Activated CD8-positive, alpha-beta memory T cell treated with anti-CD3 and anti-CD28 coated beads, Interleukin-2, amount 50 U/mL, for 1 hour (primary cell): Measurements from ENCODE around the gene PCDHA1.

Experiments used
- DNase-seq: peaks from one replicate; pipeline ENCODE4 v3.0.0-alpha.2; 2020; ENCODE audit errors: extremely low read depth

The PCDHA1 gene

GRCh38 chr5:140923601-140924000 lies 137.7 kb downstream of the PCDHA1 start:
- no peak for DNase-seq

GRCh38 chr5:140925806-140926442 lies 140.0 kb downstream of the PCDHA1 start, which contains the start of gene PCDHAC1:
Gene PCDHAC1 (plus strand): TSS chr5:140926299. CDS start chr5:140926893, 594 bp downstream.
- DNase-seq, result no peak

- DNase-seq, result no peak
These were observed 140.7 kb downstream of the PCDHA1 start for GRCh38 chr5:140926443-140927227.

GRCh38 chr5:140927228-140927573 lies 141.3 kb downstream of the PCDHA1 start:
- no peak for DNase-seq

GRCh38 chr5:140934964-140935606 lies 149.1 kb downstream of the PCDHA1 start:
- DNase-seq, result no peak

- DNase-seq, result no peak
These were observed 160.6 kb downstream of the PCDHA1 start for GRCh38 chr5:140946578-140946977.

- no peak for DNase-seq
These were observed 165.7 kb downstream of the PCDHA1 start for GRCh38 chr5:140951636-140952035.

- DNase-seq, result no peak
These were observed 167.3 kb downstream of the PCDHA1 start for GRCh38 chr5:140953234-140953633.

GRCh38 chr5:140962190-140962589 lies 176.2 kb downstream of the PCDHA1 start:
- DNase-seq, result no peak

- DNase-seq, result no peak
These were observed 178.4 kb downstream of the PCDHA1 start for GRCh38 chr5:140964356-140964755.

- no peak for DNase-seq
These were observed 180.0 kb downstream of the PCDHA1 start for GRCh38 chr5:140965905-140966292.

GRCh38 chr5:140966293-140967225 lies 180.6 kb downstream of the PCDHA1 start, which contains the start of gene PCDHAC2:
Gene PCDHAC2 (plus strand): TSS chr5:140966476. CDS start chr5:140966767, 291 bp downstream.
- no peak for DNase-seq

GRCh38 chr5:140967226-140967893 lies 181.4 kb downstream of the PCDHA1 start:
- DNase-seq, result no peak

GRCh38 chr5:140969880-140970279 lies 183.9 kb downstream of the PCDHA1 start:
- no peak for DNase-seq

- no peak for DNase-seq
These were observed 187.6 kb downstream of the PCDHA1 start for GRCh38 chr5:140973550-140973949.

- DNase-seq, result no peak
These were observed 191.1 kb downstream of the PCDHA1 start for GRCh38 chr5:140977003-140977402.

GRCh38 chr5:140978260-140978659 lies 192.3 kb downstream of the PCDHA1 start:
- DNase-seq, result no peak

GRCh38 chr5:140978983-140979382 lies 193.0 kb downstream of the PCDHA1 start:
- DNase-seq, result no peak

GRCh38 chr5:140982083-140982716 lies 196.3 kb downstream of the PCDHA1 start:
- no peak for DNase-seq

GRCh38 chr5:140986117-140986521 lies 200.2 kb downstream of the PCDHA1 start:
- no peak for DNase-seq

- no peak for DNase-seq
These were observed 202.2 kb downstream of the PCDHA1 start for GRCh38 chr5:140988100-140988499.
